AG10803 (cell line): ENCODE measurements around the gene CERS2.

Source experiments
- DNase-seq: peaks from one replicate; pipeline ENCODE4 v3.0.0; 2010; ENCODE audit warnings: low read depth
- H3K4me3 ChIP-seq: 2 replicates; pipeline ENCODE4 v1.5.1; 2011; ENCODE audit warnings: mild to moderate bottlenecking, low read length, control low read depth
- CTCF ChIP-seq: conservative IDR thresholded peaks from 2 replicates; pipeline ENCODE4 v1.5.1; 2011; ENCODE audit warnings: mild to moderate bottlenecking, low read length, control low read depth, inconsistent platforms

CERS2 gene

GRCh38 chr1:150981805-150982712, 7.4 kb upstream of the CERS2 start, which contains the start of gene ANXA9:
TSS of gene ANXA9 (plus strand) at chr1:150982292. CDS start at chr1:150983106, 814 bp downstream.
- H3K4me3 ChIP-seq: no peak within 1 kb of the TSS
- no peak for TF ChIP-seq CTCF
- DNase-seq: no peak

GRCh38 chr1:150981177-150981804, 6.7 kb upstream of the CERS2 start:
- no peak overlapping the region for H3K4me3 ChIP-seq
- no peak for TF ChIP-seq CTCF
- peak; percentile 21 for DNase-seq

- TF ChIP-seq CTCF: peak; percentile 100
- no peak overlapping the region for H3K4me3 ChIP-seq
- peak; percentile 86 for DNase-seq
These were observed 4.7 kb upstream of the CERS2 start for GRCh38 chr1:150979092-150980056.

- no peak for TF ChIP-seq CTCF
- no peak overlapping the region for H3K4me3 ChIP-seq
- peak; percentile 46 for DNase-seq
These were observed 2.5 kb upstream of the CERS2 start for GRCh38 chr1:150976879-150977694.

GRCh38 chr1:150976401-150976821, 1.8 kb upstream of the CERS2 start:
- H3K4me3 ChIP-seq: no peak overlapping the region
- no peak for TF ChIP-seq CTCF
- no peak for DNase-seq
